HG02870 (cell line): Measurements from ENCODE around the gene CYP4F2.
"Not testable (repeated sequence)": the region's sequence is repeated elsewhere in the genome, so short reads cannot be mapped to it uniquely, and the experiment has no call there.

Source experiments
- ATAC-seq: cut with Tn5 transposase; IDR thresholded peaks from one replicate; pipeline ENCODE4 v1.9.1; 2021; ENCODE audit warnings: mild to moderate bottlenecking, moderate library complexity; ENCODE audit not compliant: unreplicated experiment

The CYP4F2 gene

GRCh38 chr19:15897738-15898276 is at the start of gene CYP4F2:
TSS of gene CYP4F2 (minus strand) at chr19:15898074. CDS start at chr19:15897611, 463 bp downstream.
- no peak for ATAC-seq

GRCh38 chr19:15945301-15945700 is 47.4 kb upstream of the CYP4F2 start:
- no peak for ATAC-seq

GRCh38 chr19:15944401-15944800 is 46.5 kb upstream of the CYP4F2 start:
- no peak for ATAC-seq

- no peak for ATAC-seq
Observed at GRCh38 chr19:15937771-15938170, 39.9 kb upstream of the CYP4F2 start.

- no peak for ATAC-seq
Observed at GRCh38 chr19:15936950-15937349, 39.1 kb upstream of the CYP4F2 start.

- no peak for ATAC-seq
Observed at GRCh38 chr19:15936173-15936572, 38.3 kb upstream of the CYP4F2 start.

- ATAC-seq = no peak
Observed at GRCh38 chr19:15935167-15935702, 37.4 kb upstream of the CYP4F2 start.

- no peak for ATAC-seq
Observed at GRCh38 chr19:15934332-15935078, 36.6 kb upstream of the CYP4F2 start, which contains the start of gene CYP4F11. TSS of gene CYP4F11 (minus strand) at chr19:15934529. CDS start at chr19:15934408, 121 bp downstream.

- not testable (repeated sequence) for ATAC-seq
Observed at GRCh38 chr19:15933761-15934331, 36.0 kb upstream of the CYP4F2 start.

- no peak for ATAC-seq
Observed at GRCh38 chr19:15928321-15928720, 30.4 kb upstream of the CYP4F2 start.

GRCh38 chr19:15926484-15926883 is 28.6 kb upstream of the CYP4F2 start:
- ATAC-seq = no peak

- no peak for ATAC-seq
Observed at GRCh38 chr19:15923702-15924101, 25.8 kb upstream of the CYP4F2 start.

GRCh38 chr19:15922021-15922420 is 24.1 kb upstream of the CYP4F2 start:
- no peak for ATAC-seq

GRCh38 chr19:15919243-15919642 is 21.4 kb upstream of the CYP4F2 start:
- no peak for ATAC-seq

GRCh38 chr19:15915109-15915508 is 17.2 kb upstream of the CYP4F2 start:
- no peak for ATAC-seq

- ATAC-seq = no peak
Observed at GRCh38 chr19:15913830-15914229, 16.0 kb upstream of the CYP4F2 start.

GRCh38 chr19:15913384-15913783 is 15.5 kb upstream of the CYP4F2 start:
- no peak for ATAC-seq

GRCh38 chr19:15911599-15912235 is 13.8 kb upstream of the CYP4F2 start:
- ATAC-seq = no peak

GRCh38 chr19:15905026-15905425 is 7.2 kb upstream of the CYP4F2 start:
- ATAC-seq = no peak

GRCh38 chr19:15902898-15903297 is 5.0 kb upstream of the CYP4F2 start:
- not testable (repeated sequence) for ATAC-seq

- ATAC-seq = no peak
Observed at GRCh38 chr19:15902254-15902653, 4.4 kb upstream of the CYP4F2 start.
